ENCODE data around the gene B3GNT2.
"Not testable (repeated sequence)": the region's sequence is repeated elsewhere in the genome, so short reads cannot be mapped to it uniquely, and the experiment has no call there.

B3GNT2 gene

DNA sequence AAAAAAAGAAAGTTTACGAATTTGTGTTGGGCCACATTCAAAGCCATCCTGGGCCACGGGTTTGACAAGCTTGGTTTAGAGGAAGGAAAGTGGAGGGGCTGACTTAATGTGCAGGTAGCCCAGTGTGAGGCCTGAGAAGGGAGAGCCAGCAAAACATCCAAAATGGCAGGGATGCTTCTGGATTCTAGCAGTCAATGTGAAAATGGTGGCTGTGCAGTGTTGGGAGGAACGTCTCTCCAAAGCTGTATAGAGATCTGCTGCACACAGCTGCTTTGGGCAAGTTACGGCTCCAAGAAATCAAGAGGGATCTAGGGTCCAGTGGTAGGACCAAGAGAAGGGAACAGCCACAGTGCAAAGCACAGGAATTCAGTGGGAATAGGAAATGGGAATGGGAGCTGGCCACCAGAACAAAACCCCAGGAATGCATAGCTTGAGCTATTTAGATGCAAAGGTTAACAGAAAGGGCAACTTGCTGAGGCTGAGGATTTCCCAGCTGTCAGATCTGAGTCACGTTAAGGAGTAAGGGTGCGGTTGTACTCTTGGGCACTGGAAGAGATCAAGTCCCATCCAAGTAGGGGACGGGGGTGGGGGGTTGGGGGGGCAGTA, 70.6 kb downstream of the B3GNT2 start:
- no peak for TF ChIP-seq GABPA (IDR thresholded peaks at IDR 0.05; ENCODE audit: low read depth)
- TF ChIP-seq, protein P1, sequence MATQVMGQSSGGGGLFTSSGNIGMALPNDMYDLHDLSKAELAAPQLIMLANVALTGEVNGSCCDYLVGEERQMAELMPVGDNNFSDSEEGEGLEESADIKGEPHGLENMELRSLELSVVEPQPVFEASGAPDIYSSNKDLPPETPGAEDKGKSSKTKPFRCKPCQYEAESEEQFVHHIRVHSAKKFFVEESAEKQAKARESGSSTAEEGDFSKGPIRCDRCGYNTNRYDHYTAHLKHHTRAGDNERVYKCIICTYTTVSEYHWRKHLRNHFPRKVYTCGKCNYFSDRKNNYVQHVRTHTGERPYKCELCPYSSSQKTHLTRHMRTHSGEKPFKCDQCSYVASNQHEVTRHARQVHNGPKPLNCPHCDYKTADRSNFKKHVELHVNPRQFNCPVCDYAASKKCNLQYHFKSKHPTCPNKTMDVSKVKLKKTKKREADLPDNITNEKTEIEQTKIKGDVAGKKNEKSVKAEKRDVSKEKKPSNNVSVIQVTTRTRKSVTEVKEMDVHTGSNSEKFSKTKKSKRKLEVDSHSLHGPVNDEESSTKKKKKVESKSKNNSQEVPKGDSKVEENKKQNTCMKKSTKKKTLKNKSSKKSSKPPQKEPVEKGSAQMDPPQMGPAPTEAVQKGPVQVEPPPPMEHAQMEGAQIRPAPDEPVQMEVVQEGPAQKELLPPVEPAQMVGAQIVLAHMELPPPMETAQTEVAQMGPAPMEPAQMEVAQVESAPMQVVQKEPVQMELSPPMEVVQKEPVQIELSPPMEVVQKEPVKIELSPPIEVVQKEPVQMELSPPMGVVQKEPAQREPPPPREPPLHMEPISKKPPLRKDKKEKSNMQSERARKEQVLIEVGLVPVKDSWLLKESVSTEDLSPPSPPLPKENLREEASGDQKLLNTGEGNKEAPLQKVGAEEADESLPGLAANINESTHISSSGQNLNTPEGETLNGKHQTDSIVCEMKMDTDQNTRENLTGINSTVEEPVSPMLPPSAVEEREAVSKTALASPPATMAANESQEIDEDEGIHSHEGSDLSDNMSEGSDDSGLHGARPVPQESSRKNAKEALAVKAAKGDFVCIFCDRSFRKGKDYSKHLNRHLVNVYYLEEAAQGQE (IDR thresholded peaks at IDR 0.05; ENCODE audit: insufficient replicate concordance, low read depth): no peak
- TF ChIP-seq, protein P2, sequence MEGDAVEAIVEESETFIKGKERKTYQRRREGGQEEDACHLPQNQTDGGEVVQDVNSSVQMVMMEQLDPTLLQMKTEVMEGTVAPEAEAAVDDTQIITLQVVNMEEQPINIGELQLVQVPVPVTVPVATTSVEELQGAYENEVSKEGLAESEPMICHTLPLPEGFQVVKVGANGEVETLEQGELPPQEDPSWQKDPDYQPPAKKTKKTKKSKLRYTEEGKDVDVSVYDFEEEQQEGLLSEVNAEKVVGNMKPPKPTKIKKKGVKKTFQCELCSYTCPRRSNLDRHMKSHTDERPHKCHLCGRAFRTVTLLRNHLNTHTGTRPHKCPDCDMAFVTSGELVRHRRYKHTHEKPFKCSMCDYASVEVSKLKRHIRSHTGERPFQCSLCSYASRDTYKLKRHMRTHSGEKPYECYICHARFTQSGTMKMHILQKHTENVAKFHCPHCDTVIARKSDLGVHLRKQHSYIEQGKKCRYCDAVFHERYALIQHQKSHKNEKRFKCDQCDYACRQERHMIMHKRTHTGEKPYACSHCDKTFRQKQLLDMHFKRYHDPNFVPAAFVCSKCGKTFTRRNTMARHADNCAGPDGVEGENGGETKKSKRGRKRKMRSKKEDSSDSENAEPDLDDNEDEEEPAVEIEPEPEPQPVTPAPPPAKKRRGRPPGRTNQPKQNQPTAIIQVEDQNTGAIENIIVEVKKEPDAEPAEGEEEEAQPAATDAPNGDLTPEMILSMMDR (IDR thresholded peaks at IDR 0.05; ENCODE audit: insufficient read depth, low read length): no peak
- no peak for TF ChIP-seq POLR2AphosphoS5 (IDR thresholded peaks at IDR 0.05; ENCODE audit: low read depth)
- TF ChIP-seq SPI1 (IDR thresholded peaks at IDR 0.05; ENCODE audit: borderline replicate concordance, low read depth): no peak
- Histone ChIP-seq H3K27me3 (ENCODE audit: insufficient read depth, poor library complexity, severe bottlenecking) (no peaks in the 10 kb centered on the region), H3K27ac (replicated peaks) (no peak overlapping the region), H3K4me3 (replicated peaks; ENCODE audit: insufficient read depth, low read length) (no peak overlapping the region)
- DNase-seq (ENCODE audit: low read depth in 1 of 2, low spot score in 1 of 2): no peak

DNA sequence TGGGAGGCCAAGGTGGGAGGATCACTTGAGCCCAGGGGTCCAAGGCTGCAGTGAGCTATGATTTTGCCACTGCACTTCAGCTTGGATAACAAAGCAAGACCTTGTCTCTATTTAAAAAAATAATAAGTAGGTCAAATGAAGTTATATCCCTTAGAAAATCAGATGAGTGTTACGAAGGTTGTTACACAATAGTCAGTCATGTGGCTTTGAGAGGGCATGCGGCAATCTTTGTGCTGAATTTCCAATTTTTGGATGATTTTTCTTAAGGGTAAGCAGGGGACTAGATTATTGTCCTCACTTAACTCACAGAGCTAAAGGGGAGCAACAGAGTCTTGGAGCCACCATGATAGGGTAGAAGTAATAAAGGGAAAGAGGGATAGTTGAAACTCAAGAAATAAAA, 71.8 kb downstream of the B3GNT2 start:
- Histone ChIP-seq H3K4me3 (replicated peaks; ENCODE audit: insufficient read depth, low read length) (no peak overlapping the region), H3K27ac (replicated peaks) (no peak overlapping the region), H3K27me3 (ENCODE audit: insufficient read depth, poor library complexity, severe bottlenecking) (no peaks in the 10 kb centered on the region)
- TF ChIP-seq, protein P2 (IDR thresholded peaks at IDR 0.05; ENCODE audit: insufficient read depth, low read length): no peak
- no peak for TF ChIP-seq POLR2AphosphoS5 (IDR thresholded peaks at IDR 0.05; ENCODE audit: low read depth)
- TF ChIP-seq, protein P1 (IDR thresholded peaks at IDR 0.05; ENCODE audit: insufficient replicate concordance, low read depth): no peak
- TF ChIP-seq GABPA (IDR thresholded peaks at IDR 0.05; ENCODE audit: low read depth): no peak
- no peak for TF ChIP-seq SPI1 (IDR thresholded peaks at IDR 0.05; ENCODE audit: borderline replicate concordance, low read depth)
- no peak for DNase-seq (ENCODE audit: low read depth in 1 of 2, low spot score in 1 of 2)

DNA sequence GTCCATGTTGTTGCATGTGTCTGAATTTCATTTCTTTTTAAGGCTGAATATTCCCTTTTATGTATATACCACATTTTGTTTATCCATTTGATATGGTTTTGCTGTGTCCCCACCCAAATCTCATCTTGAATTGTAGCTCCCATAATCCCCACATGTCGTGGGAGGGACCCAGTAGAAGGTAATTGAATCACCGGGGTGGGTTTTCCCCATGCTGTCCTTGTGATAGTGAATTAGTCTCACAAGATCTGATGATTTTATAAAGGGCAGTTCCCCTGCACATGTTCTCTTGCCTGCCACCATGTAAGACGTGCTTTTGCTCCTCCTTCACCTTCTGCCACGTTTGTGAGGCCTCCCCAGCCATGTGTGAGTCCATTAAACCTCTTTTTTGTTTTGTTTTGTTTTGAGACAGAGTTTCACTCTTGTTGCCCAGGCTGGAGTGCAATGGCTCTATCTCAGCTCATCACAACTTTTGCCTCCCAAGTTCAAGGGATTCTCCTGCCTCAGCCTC, 72.8 kb downstream of the B3GNT2 start:
- not testable (repeated sequence) for H3K27ac ChIP-seq (replicated peaks); H3K4me3 ChIP-seq (replicated peaks; ENCODE audit: insufficient read depth, low read length); DNase-seq (ENCODE audit: low read depth in 1 of 2, low spot score in 1 of 2); H3K27me3 ChIP-seq (ENCODE audit: insufficient read depth, poor library complexity, severe bottlenecking)

DNA sequence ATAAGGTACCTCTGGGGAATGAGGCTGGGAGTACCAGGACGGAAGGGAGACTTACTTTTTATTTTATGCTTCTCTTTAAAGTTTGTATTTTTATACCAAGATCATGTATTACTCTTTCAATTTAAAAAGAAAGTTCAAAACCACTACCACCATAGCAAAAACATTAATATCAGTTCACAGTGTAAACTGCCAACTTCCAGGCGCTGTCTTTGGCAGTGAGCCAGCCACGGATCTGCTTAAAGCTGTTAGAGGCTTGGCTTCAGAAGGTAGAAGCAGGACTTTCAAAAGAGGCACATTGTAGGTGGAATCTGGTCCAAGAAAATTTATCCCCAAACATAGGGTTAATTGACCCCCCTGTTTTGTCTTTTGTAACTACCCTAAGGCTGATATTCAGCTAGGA, 74.8 kb downstream of the B3GNT2 start:
- Histone ChIP-seq H3K27ac (replicated peaks) (no peak overlapping the region), H3K27me3 (ENCODE audit: insufficient read depth, poor library complexity, severe bottlenecking) (no peaks in the 10 kb centered on the region), H3K4me3 (replicated peaks; ENCODE audit: insufficient read depth, low read length) (no peak overlapping the region)
- DNase-seq (ENCODE audit: low read depth in 1 of 2, low spot score in 1 of 2): no peak
- no peak for TF ChIP-seq SPI1 (IDR thresholded peaks at IDR 0.05; ENCODE audit: borderline replicate concordance, low read depth)
- TF ChIP-seq, protein P1 (IDR thresholded peaks at IDR 0.05; ENCODE audit: insufficient replicate concordance, low read depth): no peak
- TF ChIP-seq POLR2AphosphoS5 (IDR thresholded peaks at IDR 0.05; ENCODE audit: low read depth): no peak
- no peak for TF ChIP-seq GABPA (IDR thresholded peaks at IDR 0.05; ENCODE audit: low read depth)
- TF ChIP-seq, protein P2 (IDR thresholded peaks at IDR 0.05; ENCODE audit: insufficient read depth, low read length): no peak
